ENCODE results near the gene SLC9A7. TPM values are rescaled to one million over a fixed set of nuclear protein-coding genes. Genes with fewer than 3 reads are reported as not detected.

The SLC9A7 gene
- total RNA-seq: 55.5 and 119 TPM in 2 replicates

DNA sequence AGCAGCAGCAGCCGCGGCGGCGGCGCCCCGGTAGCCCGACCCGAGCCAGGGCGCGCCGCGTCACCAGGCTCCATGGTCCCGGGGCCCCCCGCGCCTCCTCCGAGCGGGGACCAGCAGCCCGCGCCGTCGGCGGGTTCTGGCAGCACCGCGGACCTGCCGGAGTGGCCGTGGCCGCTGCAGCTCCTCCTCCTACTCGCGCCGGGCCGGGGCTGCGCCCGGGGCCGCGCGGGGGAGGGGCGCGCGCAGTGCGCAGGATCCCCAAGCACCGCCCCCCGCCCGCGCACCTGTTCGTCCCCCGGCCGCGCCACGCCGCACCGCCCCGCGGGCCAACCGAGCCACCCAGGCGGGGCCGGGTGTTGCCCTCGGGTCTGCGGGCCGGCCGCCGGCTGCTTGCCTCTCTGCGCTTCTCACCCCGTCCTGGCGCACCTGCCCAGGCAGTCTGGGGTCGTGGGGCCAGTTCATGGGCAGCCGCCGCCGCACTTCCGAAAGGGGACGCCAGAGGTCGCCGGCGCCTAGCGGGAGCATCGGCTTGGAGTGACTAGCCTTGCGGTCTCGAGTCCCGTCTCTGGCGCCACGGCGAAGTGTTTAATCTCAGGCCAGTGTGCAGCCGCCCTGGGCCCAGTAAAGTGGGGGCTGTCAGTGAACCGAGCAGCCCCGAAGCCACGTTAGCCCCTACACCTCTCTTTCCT is at the start of gene SLC9A7:
SLC9A7 (minus strand) TSS at position 163 of the 689 bp plus-strand sequence; CDS start at position 74, 89 bp downstream.

DNA sequence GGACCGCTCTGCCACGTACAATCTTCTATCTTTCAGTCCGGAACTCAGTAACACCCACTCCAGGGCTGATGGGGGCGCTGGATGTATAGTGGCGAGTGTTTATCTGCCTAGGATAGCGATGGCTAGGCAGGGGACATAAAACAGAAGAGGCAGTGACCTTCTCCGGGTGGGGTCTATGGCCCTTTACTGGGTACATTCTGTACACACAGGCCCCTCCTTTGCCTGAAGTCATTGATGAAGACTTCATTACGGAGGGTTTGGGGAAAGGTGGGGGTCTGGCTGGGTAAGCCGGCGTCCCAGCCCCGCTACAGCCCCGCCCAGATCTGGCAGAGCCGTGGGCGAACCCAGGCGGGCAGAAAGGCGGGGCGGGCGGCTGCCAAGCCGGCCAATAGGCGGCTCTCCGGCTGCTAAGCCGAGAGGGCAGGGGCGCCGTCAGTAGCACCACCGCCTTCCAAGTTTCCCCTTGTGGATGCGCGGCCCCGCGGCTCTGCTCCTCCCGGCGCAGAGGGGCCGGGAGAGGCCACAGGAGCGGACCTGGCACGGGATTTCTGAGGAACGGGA is 185.5 kb downstream of the SLC9A7 start, which contains the start of gene CHST7:
CHST7 (plus strand) TSS at position 435 of the 561 bp plus-strand sequence. CDS start 167 bp downstream, outside the sequence.

Other genes starting within 250 kb of the SLC9A7 start
- 4.2 and 8.1 TPM in 2 replicates for gene ZNF674, start 213.7 kb downstream of the SLC9A7 start, total RNA-seq
- gene CHST7, start 185.4 kb downstream of the SLC9A7 start, total RNA-seq: 12.7 and 25.0 TPM in 2 replicates
- 14.2 and 17.3 TPM in 2 replicates for gene RP2, start 77.9 kb upstream of the SLC9A7 start, total RNA-seq
- 6.4 and 7.2 TPM in 2 replicates for gene JADE3, start 153.3 kb upstream of the SLC9A7 start, total RNA-seq

Measured in smooth muscle cell of the pulmonary artery (primary cell).